ENCODE data around the gene PRICKLE4. TPM values are rescaled to one million over a fixed set of nuclear protein-coding genes. Genes with fewer than 3 reads are reported as not detected.
"Not testable (repeated sequence)": the region's sequence is repeated elsewhere in the genome, so short reads cannot be mapped to it uniquely, and the experiment has no call there.

PRICKLE4 gene
- total RNA-seq, 1 donor from 2014 or later: 5.9 TPM

GRCh38 chr6:41759905-41760579 lies 20.5 kb upstream of the PRICKLE4 start:
- DNase-seq (ENCODE audit: low spot score): no peak
- H3K27me3 Mint-ChIP-seq (ENCODE audit: low read depth): peaks cover 5% of the 10 kb centered on the region
- H3K4me3 Mint-ChIP-seq (ENCODE audit: unreplicated experiment): no peak overlapping the region
- H3K9me3 Mint-ChIP-seq (ENCODE audit: low read depth): no peaks in the 10 kb centered on the region
- TF ChIP-seq CTCF (IDR thresholded peaks at IDR 0.05): no peak
- H3K4me1 Mint-ChIP-seq (ENCODE audit: low read depth): peaks cover 6% of the 10 kb centered on the region
- H3K36me3 Mint-ChIP-seq (ENCODE audit: low read depth): no peaks in the 10 kb centered on the region
- no peak overlapping the region for H3K27ac Mint-ChIP-seq (ENCODE audit: unreplicated experiment)

GRCh38 chr6:41763470-41763869 lies 17.1 kb upstream of the PRICKLE4 start:
- peaks cover 2% of the 10 kb centered on the region for H3K27me3 Mint-ChIP-seq (ENCODE audit: low read depth)
- H3K4me1 Mint-ChIP-seq (ENCODE audit: low read depth): peaks cover 8% of the 10 kb centered on the region
- no peak for TF ChIP-seq CTCF (IDR thresholded peaks at IDR 0.05)
- no peak overlapping the region for H3K27ac Mint-ChIP-seq (ENCODE audit: unreplicated experiment)
- DNase-seq (ENCODE audit: low spot score): no peak
- H3K36me3 Mint-ChIP-seq (ENCODE audit: low read depth): no peaks in the 10 kb centered on the region
- H3K9me3 Mint-ChIP-seq (ENCODE audit: low read depth): no peaks in the 10 kb centered on the region
- no peak overlapping the region for H3K4me3 Mint-ChIP-seq (ENCODE audit: unreplicated experiment)

- H3K36me3 Mint-ChIP-seq (ENCODE audit: low read depth); H3K27ac Mint-ChIP-seq (ENCODE audit: unreplicated experiment); H3K27me3 Mint-ChIP-seq (ENCODE audit: low read depth); H3K4me3 Mint-ChIP-seq (ENCODE audit: unreplicated experiment); H3K9me3 Mint-ChIP-seq (ENCODE audit: low read depth); DNase-seq (ENCODE audit: low spot score): not testable (repeated sequence)
- peaks cover 15% of the 10 kb centered on the region for H3K4me1 Mint-ChIP-seq (ENCODE audit: low read depth)
Observed at GRCh38 chr6:41766043-41766664, 14.4 kb upstream of the PRICKLE4 start.

- Mint-ChIP-seq H3K4me1 (ENCODE audit: low read depth) (peaks cover 15% of the 10 kb centered on the region), H3K36me3 (ENCODE audit: low read depth) (peaks cover 13% of the 10 kb centered on the region), H3K4me3 (ENCODE audit: unreplicated experiment) (no peak overlapping the region), H3K27me3 (ENCODE audit: low read depth) (peaks cover 2% of the 10 kb centered on the region), H3K9me3 (ENCODE audit: low read depth) (no peaks in the 10 kb centered on the region), H3K27ac (ENCODE audit: unreplicated experiment) (no peak overlapping the region)
- peak; percentile 28 for DNase-seq (ENCODE audit: low spot score)
- TF ChIP-seq CTCF (IDR thresholded peaks at IDR 0.05): no peak
Observed at GRCh38 chr6:41767112-41767833, 13.3 kb upstream of the PRICKLE4 start.

GRCh38 chr6:41768545-41769308 lies 11.9 kb upstream of the PRICKLE4 start:
- peaks cover 15% of the 10 kb centered on the region for H3K4me1 Mint-ChIP-seq (ENCODE audit: low read depth)
- TF ChIP-seq CTCF (IDR thresholded peaks at IDR 0.05): no peak
- peaks cover 18% of the 10 kb centered on the region for H3K36me3 Mint-ChIP-seq (ENCODE audit: low read depth)
- H3K27me3 Mint-ChIP-seq (ENCODE audit: low read depth): no peaks in the 10 kb centered on the region
- H3K27ac Mint-ChIP-seq (ENCODE audit: unreplicated experiment): no peak overlapping the region
- peak; percentile 39 for DNase-seq (ENCODE audit: low spot score)
- no peak overlapping the region for H3K4me3 Mint-ChIP-seq (ENCODE audit: unreplicated experiment)
- no peaks in the 10 kb centered on the region for H3K9me3 Mint-ChIP-seq (ENCODE audit: low read depth)

All from chondrocyte (in vitro differentiated cells).